GM19193 (cell line): ENCODE results near the gene MED13L.

Source experiments
- POLR2A ChIP-seq: IDR thresholded peaks from 4 replicates; pipeline ENCODE4 v1.6.1; 2011; ENCODE audit not compliant: insufficient read depth, insufficient read length; ENCODE audit errors: extremely low read depth

The MED13L gene

DNA sequence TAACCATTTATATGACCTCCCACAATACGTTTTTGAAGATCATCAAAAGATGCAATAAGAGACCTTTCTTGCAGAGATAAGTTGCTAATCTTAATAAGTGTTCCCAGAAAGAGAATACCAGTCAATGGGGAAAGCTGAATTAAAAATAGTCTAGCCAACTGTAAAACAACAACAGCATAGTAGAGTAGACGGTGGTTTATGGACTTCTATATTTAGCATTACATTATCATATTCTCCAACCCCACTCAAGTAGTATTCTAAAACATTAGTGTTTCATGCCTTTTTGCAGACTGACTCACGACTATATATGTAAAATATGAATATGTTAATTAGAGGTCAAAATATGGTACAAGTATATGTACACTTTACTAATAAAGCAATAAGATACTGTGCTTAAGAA, 218.9 kb downstream of the MED13L start:
- no peak for TF ChIP-seq POLR2A

DNA sequence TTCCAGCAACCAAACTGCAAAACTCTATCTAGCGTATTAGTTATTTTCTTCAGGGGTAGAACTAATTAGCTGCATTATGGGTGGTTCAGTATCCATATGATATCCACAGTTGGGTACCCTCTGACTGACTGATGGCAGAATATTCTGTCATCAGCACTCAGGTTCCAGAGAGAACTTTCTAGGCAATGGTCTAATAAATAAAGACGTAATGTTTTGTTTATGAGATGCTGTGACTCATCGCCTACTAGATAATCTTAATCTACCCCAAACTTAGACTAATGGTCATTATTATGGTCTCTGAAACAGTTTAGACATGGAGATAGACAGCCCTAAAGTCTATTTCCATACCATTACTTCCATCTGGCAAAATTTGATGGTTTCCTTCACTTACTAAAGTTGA, 220.1 kb downstream of the MED13L start:
- TF ChIP-seq POLR2A: no peak

GRCh38 chr12:116055895-116056607, 221.4 kb downstream of the MED13L start:
- no peak for TF ChIP-seq POLR2A

DNA sequence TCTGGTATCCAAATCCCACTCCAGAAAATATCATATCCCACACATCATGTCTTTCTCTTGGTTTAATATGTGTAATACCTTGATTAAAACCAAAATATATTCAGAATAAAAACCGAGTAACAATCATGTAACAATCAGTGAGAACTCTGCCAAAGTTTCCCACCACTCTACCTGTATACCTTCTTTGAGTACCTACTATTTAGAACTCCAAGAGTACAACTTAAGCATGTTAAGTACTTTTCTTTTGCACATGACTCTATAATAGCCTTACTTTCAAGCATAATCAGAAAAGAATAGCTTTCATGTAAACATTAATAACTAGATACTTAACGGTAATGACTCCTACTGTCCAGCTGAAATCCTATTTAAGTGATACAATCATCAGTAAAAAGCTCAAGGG, 223.2 kb downstream of the MED13L start:
- TF ChIP-seq POLR2A: no peak

DNA sequence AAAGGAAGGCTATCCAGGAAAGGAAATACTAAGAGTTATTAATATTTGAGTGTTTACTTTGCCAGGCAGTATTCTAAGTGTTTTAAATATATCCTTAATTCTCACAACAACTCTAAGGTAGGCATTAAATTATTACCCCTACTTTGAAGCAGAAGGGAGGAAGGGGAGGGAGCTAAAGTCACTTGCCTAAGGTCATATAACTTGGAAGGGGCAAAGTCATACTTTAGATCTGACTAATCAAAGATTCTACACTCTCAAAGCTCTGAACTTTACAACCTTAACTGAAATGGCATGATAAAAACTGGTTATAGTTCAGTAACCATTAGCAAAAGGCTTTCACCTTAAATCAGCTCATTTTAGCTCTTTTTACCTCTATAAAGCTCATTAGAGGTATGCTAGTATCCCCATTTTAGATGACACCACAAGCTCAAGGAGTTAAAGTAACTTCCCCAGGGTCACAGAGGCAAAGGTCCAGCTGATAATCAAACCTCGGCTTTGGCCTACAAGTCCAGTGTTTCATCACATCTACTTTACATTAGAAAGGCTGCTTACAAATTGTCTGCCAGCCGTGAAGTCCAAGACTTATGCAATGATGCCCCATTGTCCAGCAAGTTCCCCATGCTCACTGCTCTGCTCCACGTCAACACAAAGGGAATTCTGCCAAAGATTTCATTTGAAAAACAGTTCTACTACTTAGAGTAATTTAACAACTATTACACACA, 223.9 kb downstream of the MED13L start:
- no peak for TF ChIP-seq POLR2A

GRCh38 chr12:116050275-116050674, 227.2 kb downstream of the MED13L start:
- TF ChIP-seq POLR2A: no peak

DNA sequence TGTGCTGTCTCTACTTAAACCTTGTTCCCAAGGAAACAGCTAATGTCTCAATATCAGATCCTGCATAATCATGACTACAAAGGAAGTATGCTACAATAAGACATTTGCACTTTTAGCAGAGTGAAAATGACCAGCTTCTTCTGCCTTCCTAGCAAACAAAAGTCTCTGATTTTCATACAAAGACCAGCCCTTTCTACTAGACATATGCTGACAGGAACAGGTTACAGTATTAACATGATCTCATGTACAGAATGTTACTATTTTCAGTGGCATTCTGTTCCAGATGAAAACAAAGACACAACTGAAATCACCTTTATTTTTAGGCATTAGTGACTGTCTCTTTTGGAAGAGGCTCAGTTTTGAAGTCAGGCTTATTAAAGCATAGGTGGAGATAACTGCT, 228.6 kb downstream of the MED13L start:
- TF ChIP-seq POLR2A: no peak

GRCh38 chr12:116046039-116046438, 231.5 kb downstream of the MED13L start:
- TF ChIP-seq POLR2A: no peak

DNA sequence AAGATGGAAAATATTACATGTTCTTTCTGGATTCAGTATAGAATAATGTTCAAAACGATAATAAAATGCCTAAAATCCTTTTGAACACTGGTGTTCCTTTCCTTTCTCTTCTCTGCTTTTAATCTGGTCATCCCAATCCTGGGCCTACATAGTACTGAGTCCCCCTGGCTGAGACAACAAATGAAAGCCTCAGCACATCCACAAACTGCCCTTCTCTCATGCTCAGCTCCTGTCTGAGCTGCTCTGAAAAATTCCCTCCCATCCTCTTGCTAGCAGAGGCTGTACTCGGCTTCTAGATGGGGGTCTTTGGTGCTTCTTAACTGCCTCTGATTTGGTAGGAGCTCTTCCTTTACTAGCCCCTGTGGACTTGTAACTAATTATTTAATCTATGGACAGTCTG, 232.3 kb downstream of the MED13L start:
- no peak for TF ChIP-seq POLR2A

DNA sequence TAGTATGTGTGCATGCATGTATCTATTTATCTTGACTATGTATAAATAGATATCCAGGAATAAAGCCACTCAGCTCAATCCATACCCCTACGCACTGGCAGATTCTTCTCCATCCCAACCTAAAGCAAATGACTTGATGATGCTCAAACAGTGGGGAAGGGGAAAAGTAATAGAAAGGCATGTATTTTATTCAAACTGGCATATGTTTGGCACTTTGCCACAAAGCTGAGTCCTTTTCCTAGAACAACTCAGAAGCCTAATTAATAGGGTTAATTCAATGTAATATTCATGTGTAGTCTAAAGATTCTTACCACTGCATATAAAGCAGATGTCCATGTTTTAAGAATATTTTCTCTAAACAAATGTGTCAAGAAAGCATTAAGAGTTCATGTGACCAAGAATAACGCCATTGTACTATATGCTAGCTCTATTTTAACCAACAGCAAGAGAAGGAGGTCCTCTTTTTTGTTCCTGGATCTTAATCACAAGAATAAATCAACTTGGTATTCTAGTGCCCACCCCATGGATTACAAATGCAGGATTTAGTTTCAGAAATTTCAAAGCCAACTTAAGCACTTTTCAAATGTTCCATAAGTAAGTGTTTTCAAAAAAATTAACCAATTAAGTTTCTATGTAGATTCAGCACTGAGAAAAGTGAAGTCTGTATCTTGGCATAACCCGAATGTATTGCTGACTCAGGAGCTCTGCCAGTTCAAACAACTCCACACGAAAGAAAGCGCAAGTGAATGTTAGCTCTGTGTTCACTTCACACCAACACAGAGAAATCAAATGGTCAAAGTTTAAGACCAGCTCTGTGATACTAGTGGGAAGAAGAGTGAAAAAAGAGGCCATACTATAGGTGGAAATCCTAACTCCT, 233.6 kb downstream of the MED13L start:
- no peak for TF ChIP-seq POLR2A

DNA sequence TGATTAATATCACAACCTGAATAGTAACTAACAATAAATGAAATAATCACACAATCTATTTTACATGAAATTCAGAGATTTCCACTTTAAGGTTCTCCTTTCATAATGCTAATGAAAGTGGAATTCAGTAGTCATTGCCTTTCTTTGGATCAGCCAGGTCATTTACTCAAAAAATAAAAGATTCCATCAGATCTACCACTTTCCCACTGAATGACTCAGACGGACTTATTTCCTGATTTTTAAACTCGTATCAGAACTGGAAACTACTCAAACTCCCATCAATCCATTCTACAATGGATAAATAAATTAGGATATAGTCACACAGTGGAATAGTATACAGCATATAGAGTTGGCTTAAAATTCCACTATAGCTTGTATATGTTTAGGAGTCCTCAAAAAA, 237.1 kb downstream of the MED13L start:
- no peak for TF ChIP-seq POLR2A

- TF ChIP-seq POLR2A: no peak
These were observed 238.4 kb downstream of the MED13L start for GRCh38 chr12:116039081-116039480.

DNA sequence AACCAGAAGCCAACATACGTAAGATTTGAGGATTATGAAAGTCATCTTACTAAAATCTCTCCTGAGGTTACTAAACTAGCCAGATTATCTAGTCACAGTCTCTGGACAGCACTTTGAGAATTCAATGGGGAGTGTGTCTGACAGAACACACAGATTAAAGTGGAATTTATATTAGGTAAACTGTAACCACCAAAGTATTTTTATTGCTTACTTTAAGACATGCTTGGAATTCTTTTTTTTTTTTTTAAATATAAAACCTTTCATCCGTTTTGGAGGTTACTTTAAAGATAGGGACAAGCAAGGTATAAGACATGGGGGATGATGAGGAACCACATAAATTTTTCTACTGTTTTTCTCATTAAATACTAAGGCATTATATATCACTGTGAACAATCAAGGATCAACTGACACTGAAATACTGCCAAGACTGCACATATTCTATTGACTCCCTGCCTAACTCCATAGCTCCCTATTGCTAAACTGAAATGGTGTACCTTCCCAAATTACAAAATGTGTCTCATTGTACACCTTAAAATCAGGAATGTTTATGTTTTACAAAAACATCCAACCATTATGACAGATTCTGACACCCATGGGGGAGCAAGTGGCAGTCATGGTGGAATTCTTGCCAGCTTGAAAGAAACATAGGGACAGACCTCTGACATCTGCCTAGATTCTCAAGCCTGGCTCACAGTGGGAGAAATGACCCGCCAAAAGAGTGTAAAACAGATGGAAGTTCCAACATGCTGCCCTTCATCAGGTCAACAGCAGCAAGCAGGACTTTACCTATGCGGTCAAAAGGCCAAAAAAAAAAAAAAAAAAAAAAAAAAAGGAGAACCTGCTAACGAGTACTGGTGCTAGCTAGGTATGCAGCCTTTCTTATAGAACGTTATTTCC, 239.3 kb downstream of the MED13L start:
- no peak for TF ChIP-seq POLR2A

- no peak for TF ChIP-seq POLR2A
These were observed 243.7 kb downstream of the MED13L start for GRCh38 chr12:116033765-116034164.
